Measurements from ENCODE around the gene OTUB2.

The OTUB2 gene

GRCh38 chr14:94074534-94074933, 48.4 kb downstream of the OTUB2 start:
- no peak overlapping the region for H3K4me3 ChIP-seq (ENCODE audit: low read length)
- peaks cover 20% of the 10 kb centered on the region for H3K9me3 ChIP-seq (ENCODE audit: low read length)

GRCh38 chr14:94075008-94075407, 48.9 kb downstream of the OTUB2 start:
- no peak overlapping the region for H2AFZ ChIP-seq (ENCODE audit: low read depth, low read length)
- peaks cover 18% of the 10 kb centered on the region for H3K4me1 ChIP-seq (ENCODE audit: insufficient read depth, low read length)
- peaks cover 34% of the 10 kb centered on the region for H3K36me3 ChIP-seq (ENCODE audit: insufficient read depth, low read length)
- no peak overlapping the region for H3K4me3 ChIP-seq (ENCODE audit: low read length)
- H3K9me3 ChIP-seq (ENCODE audit: low read length) = peaks cover 16% of the 10 kb centered on the region
- no peaks in the 10 kb centered on the region for H3K27me3 ChIP-seq (ENCODE audit: insufficient read depth, low read length)

More at GRCh38 chr14:94074534-94074933, 48.4 kb downstream of the OTUB2 start:
- Histone ChIP-seq H3K27me3 (ENCODE audit: insufficient read depth, low read length) (no peaks in the 10 kb centered on the region), H3K36me3 (ENCODE audit: insufficient read depth, low read length) (peaks cover 32% of the 10 kb centered on the region), H3K4me1 (ENCODE audit: insufficient read depth, low read length) (peaks cover 13% of the 10 kb centered on the region), H2AFZ (ENCODE audit: low read depth, low read length) (no peak overlapping the region)

- H2AFZ ChIP-seq (ENCODE audit: low read depth, low read length) = no peak overlapping the region
- peaks cover 34% of the 10 kb centered on the region for H3K36me3 ChIP-seq (ENCODE audit: insufficient read depth, low read length)
- no peaks in the 10 kb centered on the region for H3K27me3 ChIP-seq (ENCODE audit: insufficient read depth, low read length)
- no peak overlapping the region for H3K4me3 ChIP-seq (ENCODE audit: low read length)
- H3K4me1 ChIP-seq (ENCODE audit: insufficient read depth, low read length) = peaks cover 27% of the 10 kb centered on the region
- peaks cover 13% of the 10 kb centered on the region for H3K9me3 ChIP-seq (ENCODE audit: low read length)
These were observed 51.1 kb downstream of the OTUB2 start for GRCh38 chr14:94077111-94077821.

DNA sequence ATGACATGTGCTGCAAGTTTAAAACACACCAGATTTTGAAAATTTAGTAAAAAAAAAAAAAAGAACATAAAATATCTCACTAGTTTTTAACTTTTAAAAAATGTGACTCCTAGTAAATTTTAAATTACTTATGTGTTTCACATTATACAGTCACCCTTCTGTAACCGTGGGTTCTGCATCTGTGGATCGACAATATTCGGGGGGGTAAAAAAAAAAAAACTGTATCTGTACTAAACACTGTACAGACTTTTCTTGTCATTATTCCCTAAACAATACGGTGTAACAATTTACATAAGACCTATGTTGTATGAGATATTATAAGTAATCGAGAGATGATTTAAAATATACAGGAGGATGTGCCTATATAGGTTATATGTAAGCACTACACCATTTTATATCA, 51.7 kb downstream of the OTUB2 start:
- Histone ChIP-seq H3K36me3 (ENCODE audit: insufficient read depth, low read length) (peaks cover 34% of the 10 kb centered on the region), H3K4me3 (ENCODE audit: low read length) (no peak overlapping the region), H2AFZ (ENCODE audit: low read depth, low read length) (no peak overlapping the region), H3K4me1 (ENCODE audit: insufficient read depth, low read length) (peaks cover 27% of the 10 kb centered on the region), H3K27me3 (ENCODE audit: insufficient read depth, low read length) (no peaks in the 10 kb centered on the region), H3K9me3 (ENCODE audit: low read length) (peaks cover 9% of the 10 kb centered on the region)

DNA sequence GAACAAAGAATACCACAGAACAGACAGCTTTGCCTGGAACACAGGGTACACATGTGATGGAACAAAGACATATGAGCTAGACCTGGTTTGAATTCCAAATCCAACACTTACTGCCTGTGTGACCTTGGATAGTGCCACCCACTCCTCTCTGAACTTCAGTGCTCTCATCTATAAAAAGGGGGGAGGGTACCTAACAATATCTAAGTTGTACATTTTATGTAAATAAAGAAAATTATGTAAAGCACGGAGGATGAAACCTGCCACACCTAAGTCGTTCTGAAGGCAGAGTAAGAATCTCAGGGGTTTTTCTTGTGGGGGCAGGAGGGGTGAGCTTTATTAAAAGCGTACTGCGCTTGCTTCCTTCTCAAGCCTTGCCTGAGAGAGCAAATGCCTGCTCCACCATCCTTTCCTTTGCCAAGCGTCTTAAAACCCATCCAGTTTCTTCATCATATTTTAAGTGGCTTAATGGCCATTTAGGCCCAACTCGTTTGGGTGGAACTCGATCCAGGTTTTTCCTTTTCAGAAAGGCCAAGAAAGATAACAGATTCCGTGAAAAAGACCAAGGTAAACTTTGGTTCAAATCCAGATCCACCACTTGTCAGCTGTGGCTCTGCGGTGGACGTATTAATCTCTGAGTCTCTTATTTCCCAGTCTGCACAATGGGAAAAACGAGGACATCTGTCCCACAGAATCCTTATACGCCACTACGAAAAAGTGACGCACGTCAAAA, 53.9 kb downstream of the OTUB2 start:
- peaks cover 34% of the 10 kb centered on the region for H3K36me3 ChIP-seq (ENCODE audit: insufficient read depth, low read length)
- no peaks in the 10 kb centered on the region for H3K27me3 ChIP-seq (ENCODE audit: insufficient read depth, low read length)
- peaks cover 27% of the 10 kb centered on the region for H3K4me1 ChIP-seq (ENCODE audit: insufficient read depth, low read length)
- peaks cover 9% of the 10 kb centered on the region for H3K9me3 ChIP-seq (ENCODE audit: low read length)
- H2AFZ ChIP-seq (ENCODE audit: low read depth, low read length) = peak overlapping the region; percentile 88
- peak overlapping the region; percentile 65 for H3K4me3 ChIP-seq (ENCODE audit: low read length)

GRCh38 chr14:94080621-94081385, 54.7 kb downstream of the OTUB2 start, which contains the start of the genes DDX24 and IFI27L1:
TSS of gene DDX24 (minus strand) at chr14:94081202. CDS start at chr14:94079742, 1,460 bp downstream.
TSS of gene IFI27L1 (plus strand) at chr14:94081310. CDS start at chr14:94096938, 15,628 bp downstream.
- Histone ChIP-seq H2AFZ (ENCODE audit: low read depth, low read length) (peak within 1 kb of the TSS; percentile 88), H3K27me3 (ENCODE audit: insufficient read depth, low read length) (no peaks in the 10 kb centered on the region), H3K36me3 (ENCODE audit: insufficient read depth, low read length) (peaks cover 30% of the 10 kb centered on the region)

GRCh38 chr14:94081386-94081820, 55.3 kb downstream of the OTUB2 start:
- Histone ChIP-seq H3K27me3 (ENCODE audit: insufficient read depth, low read length) (no peaks in the 10 kb centered on the region), H3K4me1 (ENCODE audit: insufficient read depth, low read length) (peaks cover 27% of the 10 kb centered on the region), H3K9me3 (ENCODE audit: low read length) (peaks cover 7% of the 10 kb centered on the region), H3K36me3 (ENCODE audit: insufficient read depth, low read length) (peaks cover 28% of the 10 kb centered on the region), H2AFZ (ENCODE audit: low read depth, low read length) (peak overlapping the region; percentile 88), H3K4me3 (ENCODE audit: low read length) (peak overlapping the region; percentile 65)

More at GRCh38 chr14:94080621-94081385, 54.7 kb downstream of the OTUB2 start, which contains the start of the genes DDX24 and IFI27L1:
- Histone ChIP-seq H3K4me3 (ENCODE audit: low read length) (peak within 1 kb of the TSS; percentile 65), H3K4me1 (ENCODE audit: insufficient read depth, low read length) (peaks cover 27% of the 10 kb centered on the region), H3K9me3 (ENCODE audit: low read length) (peaks cover 7% of the 10 kb centered on the region)

GRCh38 chr14:94087891-94088290, 61.8 kb downstream of the OTUB2 start:
- no peaks in the 10 kb centered on the region for H3K9me3 ChIP-seq (ENCODE audit: low read length)
- no peaks in the 10 kb centered on the region for H3K4me1 ChIP-seq (ENCODE audit: insufficient read depth, low read length)
- no peak overlapping the region for H3K4me3 ChIP-seq (ENCODE audit: low read length)
- no peaks in the 10 kb centered on the region for H3K36me3 ChIP-seq (ENCODE audit: insufficient read depth, low read length)
- no peak overlapping the region for H2AFZ ChIP-seq (ENCODE audit: low read depth, low read length)
- H3K27me3 ChIP-seq (ENCODE audit: insufficient read depth, low read length) = no peaks in the 10 kb centered on the region

DNA sequence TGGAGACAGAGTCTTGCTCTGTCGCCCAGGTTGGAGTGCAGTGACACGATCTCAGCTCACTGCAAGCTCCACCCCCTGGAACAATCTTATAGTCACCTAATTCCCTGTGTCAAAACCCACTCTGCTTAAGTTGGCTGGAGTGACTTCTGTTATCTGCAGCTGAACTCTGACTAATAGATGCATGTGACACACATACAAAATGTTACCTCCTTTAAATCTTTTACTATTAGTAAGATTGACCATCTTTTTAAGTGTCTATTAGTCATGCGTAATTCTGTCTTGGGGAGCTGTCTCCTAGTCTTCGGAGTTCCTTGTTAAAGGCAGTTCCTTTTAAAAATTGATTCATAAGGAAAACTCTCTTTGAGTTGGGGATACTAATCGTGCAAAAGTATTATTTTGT, 62.4 kb downstream of the OTUB2 start:
- Histone ChIP-seq H2AFZ (ENCODE audit: low read depth, low read length) (no peak overlapping the region), H3K36me3 (ENCODE audit: insufficient read depth, low read length) (no peaks in the 10 kb centered on the region), H3K9me3 (ENCODE audit: low read length) (no peaks in the 10 kb centered on the region), H3K4me3 (ENCODE audit: low read length) (no peak overlapping the region), H3K27me3 (ENCODE audit: insufficient read depth, low read length) (no peaks in the 10 kb centered on the region), H3K4me1 (ENCODE audit: insufficient read depth, low read length) (no peaks in the 10 kb centered on the region)

DNA sequence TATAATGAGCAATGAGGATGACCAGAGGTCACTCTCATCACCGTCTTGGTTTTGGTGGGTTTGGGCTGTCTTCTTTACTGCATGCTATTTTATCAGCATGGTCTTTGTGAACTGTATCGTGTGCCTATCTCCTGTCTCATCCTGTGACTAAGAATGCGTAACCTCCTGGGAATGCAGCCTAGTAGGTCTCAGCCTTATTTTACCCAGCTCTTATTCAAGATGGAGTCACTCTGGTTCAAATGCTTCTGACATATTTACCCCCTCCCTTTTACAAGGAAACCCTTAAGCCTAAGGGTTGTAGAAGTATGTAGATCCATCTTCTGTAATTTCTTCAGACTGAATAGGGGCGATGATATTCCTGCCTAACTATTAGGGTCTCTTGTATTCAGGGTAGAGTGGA, 63.3 kb downstream of the OTUB2 start:
- Histone ChIP-seq H3K9me3 (ENCODE audit: low read length) (no peaks in the 10 kb centered on the region), H3K4me1 (ENCODE audit: insufficient read depth, low read length) (no peaks in the 10 kb centered on the region), H3K4me3 (ENCODE audit: low read length) (no peak overlapping the region), H3K27me3 (ENCODE audit: insufficient read depth, low read length) (no peaks in the 10 kb centered on the region), H3K36me3 (ENCODE audit: insufficient read depth, low read length) (no peaks in the 10 kb centered on the region), H2AFZ (ENCODE audit: low read depth, low read length) (no peak overlapping the region)

DNA sequence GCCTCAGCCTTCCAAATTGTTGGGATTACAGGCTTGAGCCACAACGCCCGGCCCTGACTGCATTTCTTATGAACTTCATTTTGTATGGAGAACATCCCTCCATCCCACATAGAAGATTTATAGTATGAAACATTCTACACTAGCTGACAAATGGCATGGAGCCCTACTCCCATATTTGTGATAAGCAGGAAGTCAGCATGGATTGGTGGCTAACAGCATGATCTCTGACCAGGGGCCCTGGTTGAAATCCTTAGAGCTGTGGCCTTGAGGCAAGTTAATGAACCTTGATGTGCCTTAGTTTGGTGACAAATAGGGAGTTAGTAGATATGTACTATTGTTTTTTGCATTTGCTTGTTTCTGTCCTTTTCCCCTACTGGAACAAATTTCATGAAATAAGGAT, 67.3 kb downstream of the OTUB2 start:
- Histone ChIP-seq H2AFZ (ENCODE audit: low read depth, low read length) (no peak overlapping the region), H3K9me3 (ENCODE audit: low read length) (no peaks in the 10 kb centered on the region), H3K36me3 (ENCODE audit: insufficient read depth, low read length) (peaks cover 3% of the 10 kb centered on the region), H3K27me3 (ENCODE audit: insufficient read depth, low read length) (no peaks in the 10 kb centered on the region), H3K4me3 (ENCODE audit: low read length) (no peak overlapping the region), H3K4me1 (ENCODE audit: insufficient read depth, low read length) (no peaks in the 10 kb centered on the region)

- Histone ChIP-seq H3K36me3 (ENCODE audit: insufficient read depth, low read length) (peaks cover 5% of the 10 kb centered on the region), H3K4me3 (ENCODE audit: low read length) (no peak overlapping the region), H3K27me3 (ENCODE audit: insufficient read depth, low read length) (no peaks in the 10 kb centered on the region), H3K4me1 (ENCODE audit: insufficient read depth, low read length) (no peaks in the 10 kb centered on the region), H2AFZ (ENCODE audit: low read depth, low read length) (no peak overlapping the region), H3K9me3 (ENCODE audit: low read length) (no peaks in the 10 kb centered on the region)
These were observed 71.0 kb downstream of the OTUB2 start for GRCh38 chr14:94097091-94097490.
